ENCODE data around the gene BEST1.

GRCh38 chr11:61974766-61975631 is 24.8 kb downstream of the BEST1 start:
- no peak for TF ChIP-seq POLR2AphosphoS5 (IDR thresholded peaks at IDR 0.05; ENCODE audit: low read depth, low read length)
- no peak for TF ChIP-seq TAF1 (IDR thresholded peaks at IDR 0.05; ENCODE audit: borderline replicate concordance, low read depth, low read length)
- TF ChIP-seq POLR2A (IDR thresholded peaks at IDR 0.05; ENCODE audit: low read depth, low read length), result no peak

All from GM12892 (cell line).